ENCODE data around the gene AQP12B.
A peak's percentile ranks its signal among the peaks of the same experiment; 100 is the strongest.

AQP12B gene

GRCh38 chr2:240688553-240688919 lies 5.9 kb upstream of the AQP12B start:
- Histone ChIP-seq H3K18ac (ENCODE audit: low read length) (no peak overlapping the region), H3K79me2 (ENCODE audit: control insufficient read depth, insufficient read depth, low read length) (no peaks in the 10 kb centered on the region), H4K5ac (ENCODE audit: low read length) (no peak overlapping the region), H2BK120ac (ENCODE audit: low read depth, low read length) (no peak overlapping the region), H3K9ac (ENCODE audit: low read length) (no peak overlapping the region), H3K4me2 (ENCODE audit: low read length) (no peak overlapping the region), H3K56ac (ENCODE audit: low read length) (no peak overlapping the region), H3K4me1 (ENCODE audit: control insufficient read depth, low read depth, low read length) (no peaks in the 10 kb centered on the region), H3K4ac (ENCODE audit: low read depth, low read length) (no peak overlapping the region), H2BK5ac (ENCODE audit: low read length) (no peak overlapping the region), H3K36me3 (ENCODE audit: control insufficient read depth, insufficient read depth, low read length) (no peaks in the 10 kb centered on the region), H3K79me1 (ENCODE audit: low read length) (no peaks in the 10 kb centered on the region), H3K23ac (ENCODE audit: low read length) (no peak overlapping the region), H2AK5ac (ENCODE audit: low read length) (no peak overlapping the region), H3K27me3 (ENCODE audit: insufficient read depth, low read length, poor library complexity) (no peaks in the 10 kb centered on the region), H4K8ac (ENCODE audit: low read depth, low read length) (no peak overlapping the region), H3K4me3 (ENCODE audit: low read length) (no peak overlapping the region), H3K27ac (ENCODE audit: low read depth, low read length) (no peak overlapping the region), H2BK15ac (replicated peaks; ENCODE audit: low read depth) (no peak overlapping the region)
- no peak for DNase-seq
- WGBS (ENCODE audit: extremely low coverage, insufficient coverage, low lambda C conversion rate) = no CpG with 5 or more reads among the region's 9 CpGs

- H3K18ac ChIP-seq (ENCODE audit: low read length) = no peak overlapping the region
Observed at GRCh38 chr2:240687741-240688552, 5.3 kb upstream of the AQP12B start.

GRCh38 chr2:240687045-240687740 lies 4.5 kb upstream of the AQP12B start:
- Histone ChIP-seq H3K56ac (ENCODE audit: low read length) (no peak overlapping the region), H3K23ac (ENCODE audit: low read length) (no peak overlapping the region), H3K18ac (ENCODE audit: low read length) (no peak overlapping the region), H4K5ac (ENCODE audit: low read length) (no peak overlapping the region), H3K27ac (ENCODE audit: low read depth, low read length) (no peak overlapping the region), H3K4me1 (ENCODE audit: control insufficient read depth, low read depth, low read length) (no peaks in the 10 kb centered on the region), H3K27me3 (ENCODE audit: insufficient read depth, low read length, poor library complexity) (no peaks in the 10 kb centered on the region), H3K9ac (ENCODE audit: low read length) (no peak overlapping the region), H3K79me1 (ENCODE audit: low read length) (no peaks in the 10 kb centered on the region), H2AK5ac (ENCODE audit: low read length) (no peak overlapping the region), H3K79me2 (ENCODE audit: control insufficient read depth, insufficient read depth, low read length) (no peaks in the 10 kb centered on the region), H3K4ac (ENCODE audit: low read depth, low read length) (no peak overlapping the region), H2BK5ac (ENCODE audit: low read length) (no peak overlapping the region), H2BK15ac (replicated peaks; ENCODE audit: low read depth) (no peak overlapping the region), H3K4me3 (ENCODE audit: low read length) (no peak overlapping the region), H3K36me3 (ENCODE audit: control insufficient read depth, insufficient read depth, low read length) (no peaks in the 10 kb centered on the region), H4K8ac (ENCODE audit: low read depth, low read length) (no peak overlapping the region), H2BK120ac (ENCODE audit: low read depth, low read length) (no peak overlapping the region), H3K4me2 (ENCODE audit: low read length) (no peak overlapping the region)
- no CpG with 5 or more reads among the region's 20 CpGs for WGBS (ENCODE audit: extremely low coverage, insufficient coverage, low lambda C conversion rate)
- DNase-seq = no peak

More at GRCh38 chr2:240687741-240688552, 5.3 kb upstream of the AQP12B start:
- WGBS (ENCODE audit: extremely low coverage, insufficient coverage, low lambda C conversion rate) = no CpG with 5 or more reads among the region's 14 CpGs
- no peak overlapping the region for H3K9ac ChIP-seq (ENCODE audit: low read length)
- H2BK120ac ChIP-seq (ENCODE audit: low read depth, low read length) = no peak overlapping the region
- H3K23ac ChIP-seq (ENCODE audit: low read length) = no peak overlapping the region
- no peak overlapping the region for H3K4me2 ChIP-seq (ENCODE audit: low read length)
- no peak overlapping the region for H3K27ac ChIP-seq (ENCODE audit: low read depth, low read length)
- no peaks in the 10 kb centered on the region for H3K79me2 ChIP-seq (ENCODE audit: control insufficient read depth, insufficient read depth, low read length)
- no peak overlapping the region for H3K56ac ChIP-seq (ENCODE audit: low read length)
- H2BK5ac ChIP-seq (ENCODE audit: low read length) = no peak overlapping the region
- no peaks in the 10 kb centered on the region for H3K4me1 ChIP-seq (ENCODE audit: control insufficient read depth, low read depth, low read length)
- H3K4ac ChIP-seq (ENCODE audit: low read depth, low read length) = no peak overlapping the region
- H2AK5ac ChIP-seq (ENCODE audit: low read length) = no peak overlapping the region
- DNase-seq = no peak
- H3K36me3 ChIP-seq (ENCODE audit: control insufficient read depth, insufficient read depth, low read length) = no peaks in the 10 kb centered on the region
- H3K27me3 ChIP-seq (ENCODE audit: insufficient read depth, low read length, poor library complexity) = no peaks in the 10 kb centered on the region
- no peak overlapping the region for H3K4me3 ChIP-seq (ENCODE audit: low read length)
- H4K5ac ChIP-seq (ENCODE audit: low read length) = no peak overlapping the region
- H2BK15ac ChIP-seq (replicated peaks; ENCODE audit: low read depth) = no peak overlapping the region
- H3K79me1 ChIP-seq (ENCODE audit: low read length) = no peaks in the 10 kb centered on the region
- no peak overlapping the region for H4K8ac ChIP-seq (ENCODE audit: low read depth, low read length)

- Histone ChIP-seq H3K79me1 (ENCODE audit: low read length) (no peaks in the 10 kb centered on the region), H3K4ac (ENCODE audit: low read depth, low read length) (no peak overlapping the region), H4K8ac (ENCODE audit: low read depth, low read length) (no peak overlapping the region), H3K18ac (ENCODE audit: low read length) (no peak overlapping the region), H2BK15ac (replicated peaks; ENCODE audit: low read depth) (no peak overlapping the region), H3K9ac (ENCODE audit: low read length) (no peak overlapping the region), H3K4me3 (ENCODE audit: low read length) (no peak overlapping the region), H3K36me3 (ENCODE audit: control insufficient read depth, insufficient read depth, low read length) (no peaks in the 10 kb centered on the region), H2BK120ac (ENCODE audit: low read depth, low read length) (no peak overlapping the region), H3K23ac (ENCODE audit: low read length) (no peak overlapping the region), H3K4me1 (ENCODE audit: control insufficient read depth, low read depth, low read length) (no peaks in the 10 kb centered on the region), H3K4me2 (ENCODE audit: low read length) (no peak overlapping the region), H2AK5ac (ENCODE audit: low read length) (no peak overlapping the region), H3K27ac (ENCODE audit: low read depth, low read length) (no peak overlapping the region), H3K27me3 (ENCODE audit: insufficient read depth, low read length, poor library complexity) (no peaks in the 10 kb centered on the region), H3K79me2 (ENCODE audit: control insufficient read depth, insufficient read depth, low read length) (no peaks in the 10 kb centered on the region), H4K5ac (ENCODE audit: low read length) (no peak overlapping the region), H2BK5ac (ENCODE audit: low read length) (no peak overlapping the region), H3K56ac (ENCODE audit: low read length) (no peak overlapping the region)
- WGBS (ENCODE audit: extremely low coverage, insufficient coverage, low lambda C conversion rate) = no CpG with 5 or more reads among the region's 6 CpGs
- DNase-seq = no peak
Observed at GRCh38 chr2:240686460-240686859, 3.8 kb upstream of the AQP12B start.

GRCh38 chr2:240685771-240686371 lies 3.2 kb upstream of the AQP12B start:
- Histone ChIP-seq H3K23ac (ENCODE audit: low read length) (no peak overlapping the region), H3K27ac (ENCODE audit: low read depth, low read length) (no peak overlapping the region), H3K79me2 (ENCODE audit: control insufficient read depth, insufficient read depth, low read length) (no peaks in the 10 kb centered on the region), H2BK5ac (ENCODE audit: low read length) (no peak overlapping the region), H4K5ac (ENCODE audit: low read length) (no peak overlapping the region), H3K4me3 (ENCODE audit: low read length) (no peak overlapping the region), H3K56ac (ENCODE audit: low read length) (no peak overlapping the region), H3K4me1 (ENCODE audit: control insufficient read depth, low read depth, low read length) (no peaks in the 10 kb centered on the region), H3K27me3 (ENCODE audit: insufficient read depth, low read length, poor library complexity) (no peaks in the 10 kb centered on the region), H2AK5ac (ENCODE audit: low read length) (no peak overlapping the region), H3K4ac (ENCODE audit: low read depth, low read length) (no peak overlapping the region), H2BK120ac (ENCODE audit: low read depth, low read length) (no peak overlapping the region), H3K18ac (ENCODE audit: low read length) (no peak overlapping the region), H4K8ac (ENCODE audit: low read depth, low read length) (no peak overlapping the region), H3K36me3 (ENCODE audit: control insufficient read depth, insufficient read depth, low read length) (no peaks in the 10 kb centered on the region), H3K79me1 (ENCODE audit: low read length) (no peaks in the 10 kb centered on the region), H3K9ac (ENCODE audit: low read length) (no peak overlapping the region), H2BK15ac (replicated peaks; ENCODE audit: low read depth) (no peak overlapping the region), H3K4me2 (ENCODE audit: low read length) (no peak overlapping the region)
- no CpG with 5 or more reads among the region's 10 CpGs for WGBS (ENCODE audit: extremely low coverage, insufficient coverage, low lambda C conversion rate)
- peak; percentile 65 for DNase-seq

All from mesendoderm (in vitro differentiated cells).